GM23338 (cell line): ENCODE measurements around the gene SLC30A10. TPM values are rescaled to one million over a fixed set of nuclear protein-coding genes. Genes with fewer than 3 reads are reported as not detected.
"Not testable (repeated sequence)": the region's sequence is repeated elsewhere in the genome, so short reads cannot be mapped to it uniquely, and the experiment has no call there.

ENCODE experiments used
- ATAC-seq: fragments of 200-7000 bp; cut with Tn5 transposase; 3 replicates; pipeline ENCODE4 v1.9.1; 2020
- DNase-seq: peaks from one replicate; pipeline ENCODE4 v3.0.0-alpha.2; 2015; ENCODE audit warnings: low spot score
- H2AFZ ChIP-seq: fragments of 200-600 bp; sonication (generic); 2 replicates; pipeline ENCODE4 v1.8.0; 2016; ENCODE audit warnings: antibody characterized with exemption, mild to moderate bottlenecking, moderate library complexity
- H3F3A ChIP-seq: fragments of 200-600 bp; sonication (generic); replicated peaks from 2 replicates; pipeline ENCODE4 v1.8.0; 2017; ENCODE audit warnings: antibody characterized with exemption, mixed run types, low read depth
- H3K27ac ChIP-seq: fragments of 200-600 bp; sonication (generic); 2 replicates; pipeline ENCODE4 v1.6.1; 2016; ENCODE audit warnings: low read depth
- H3K27me3 ChIP-seq: fragments of 200-600 bp; sonication (generic); 2 replicates; pipeline ENCODE4 v1.8.0; 2016; ENCODE audit warnings: mild to moderate bottlenecking, mixed run types, moderate library complexity; ENCODE audit not compliant: insufficient read depth
- H3K36me3 ChIP-seq: fragments of 200-600 bp; sonication (generic); 2 replicates; pipeline ENCODE4 v1.8.0; 2016; ENCODE audit warnings: mild to moderate bottlenecking; ENCODE audit not compliant: insufficient read depth
- H3K4me1 ChIP-seq: fragments of 200-600 bp; sonication (generic); 2 replicates; pipeline ENCODE4 v1.8.0; 2016; ENCODE audit warnings: mild to moderate bottlenecking, moderate library complexity; ENCODE audit not compliant: insufficient read depth
- H3K4me2 ChIP-seq: fragments of 200-600 bp; sonication (generic); 2 replicates; pipeline ENCODE4 v1.7.1; 2017; ENCODE audit warnings: mixed run types
- H3K4me3 ChIP-seq: fragments of 200-600 bp; sonication (generic); 2 replicates; pipeline ENCODE4 v1.6.1; 2016; ENCODE audit warnings: mixed run types
- H3K79me2 ChIP-seq: fragments of 200-600 bp; sonication (generic); replicated peaks from 2 replicates; pipeline ENCODE4 v1.8.0; 2017; ENCODE audit warnings: mild to moderate bottlenecking; ENCODE audit not compliant: insufficient read depth
- H3K9me2 ChIP-seq: fragments of 200-600 bp; sonication (generic); 2 replicates; pipeline ENCODE4 v1.8.0; 2017; ENCODE audit not compliant: insufficient read depth
- H4K20me1 ChIP-seq: fragments of 200-600 bp; sonication (generic); replicated peaks from 2 replicates; pipeline ENCODE4 v1.8.0; 2017; ENCODE audit warnings: mild to moderate bottlenecking; ENCODE audit not compliant: insufficient read depth
- H3K27ac Mint-ChIP-seq: 2 replicates; pipeline ENCODE4 v1.8.0; 2020; ENCODE audit warnings: inconsistent platforms, mild to moderate bottlenecking, moderate library complexity, mixed read lengths
- H3K27me3 Mint-ChIP-seq: 3 replicates; pipeline ENCODE4 v1.8.0; 2022; ENCODE audit warnings: low read depth, mild to moderate bottlenecking, moderate library complexity, mixed read lengths, inconsistent platforms; ENCODE audit not compliant: insufficient read depth, poor library complexity
- H3K36me3 Mint-ChIP-seq: 3 replicates; pipeline ENCODE4 v1.8.0; 2021; ENCODE audit warnings: low read depth, mild to moderate bottlenecking, inconsistent platforms, moderate library complexity, mixed read lengths
- H3K4me1 Mint-ChIP-seq: 3 replicates; pipeline ENCODE4 v1.8.0; 2020; ENCODE audit warnings: mild to moderate bottlenecking, inconsistent platforms, mixed read lengths
- H3K4me3 Mint-ChIP-seq: 3 replicates; pipeline ENCODE4 v1.8.0; 2021; ENCODE audit warnings: moderate library complexity, mild to moderate bottlenecking, inconsistent platforms, mixed read lengths
- H3K9me3 Mint-ChIP-seq: 3 replicates; pipeline ENCODE4 v1.8.0; 2020; ENCODE audit warnings: moderate library complexity, mild to moderate bottlenecking, inconsistent platforms, mixed read lengths
- CREB1 ChIP-seq: fragments of 250-450 bp; sonication (Bioruptor Pico); IDR thresholded peaks from 2 replicates; pipeline ENCODE4 v1.5.0; 2020; ENCODE audit warnings: low read depth, mild to moderate bottlenecking, moderate library complexity
- CTCF ChIP-seq, 2 experiments: fragments of 200-600 bp in 1 of 2; sonication (generic) in 1 of 2; conservative IDR thresholded peaks; 2 replicates each; pipeline versions ENCODE4 v1.5.1 to v1.6.1; 2016 to 2017; ENCODE audit warnings: antibody characterized with exemption in 2 of 2, low read depth in 2 of 2, mild to moderate bottlenecking in 2 of 2, moderate library complexity in 1 of 2
- EZH2 ChIP-seq: fragments of 200-600 bp; sonication (generic); IDR thresholded peaks from one replicate; pipeline ENCODE4 v1.8.0; 2017; ENCODE audit warnings: antibody characterized with exemption, mild to moderate bottlenecking, low read depth; ENCODE audit not compliant: unreplicated experiment
- JUNB ChIP-seq: IDR thresholded peaks from one replicate; pipeline ENCODE4 v1.6.1; 2016; ENCODE audit warnings: antibody characterized with exemption; ENCODE audit not compliant: unreplicated experiment
- NANOG ChIP-seq: IDR thresholded peaks from 2 replicates; pipeline ENCODE4 v1.6.1; 2016; ENCODE audit warnings: antibody characterized with exemption, borderline replicate concordance
- STAT1 ChIP-seq: IDR thresholded peaks from one replicate; pipeline ENCODE4 v1.6.1; 2016; ENCODE audit warnings: antibody characterized with exemption; ENCODE audit not compliant: unreplicated experiment
- ZNF114 ChIP-seq: fragments of 250-450 bp; sonication (Bioruptor Pico); IDR thresholded peaks from 2 replicates; pipeline ENCODE4 v1.5.0; 2020; ENCODE audit warnings: mild to moderate bottlenecking, moderate library complexity
- ZNF331 ChIP-seq: fragments of 250-450 bp; sonication (Bioruptor Pico); IDR thresholded peaks from 2 replicates; pipeline ENCODE4 v1.5.0; 2020; ENCODE audit warnings: low read depth, mild to moderate bottlenecking, moderate library complexity
- ZNF462 ChIP-seq: fragments of 250-450 bp; sonication (Bioruptor Pico); IDR thresholded peaks from 2 replicates; pipeline ENCODE4 v1.5.0; 2020; ENCODE audit warnings: mild to moderate bottlenecking, moderate library complexity
- polyA plus RNA-seq: library from polyadenylated mRNA; unstranded; fragments of >200 nt; fragmentation: Nextera tagmentation; extraction: Ambion mirVana; gene quantifications from 2 replicates; pipeline ENCODE4 v1.2.1, GENCODE V29; 2016
- total RNA-seq: library from RNA; depleted of rRNA; stranded (reverse); fragments of >200 nt; shearing (Covaris generic); gene quantifications from 2 replicates; pipeline ENCODE4 v1.2.3, GENCODE V29; 2014
- TF ChIP-seq, protein P1 (sequence below): IDR thresholded peaks from 2 replicates; pipeline ENCODE4 v1.6.1; 2016; ENCODE audit warnings: antibody characterized with exemption

Gene SLC30A10
- total and polyA plus RNA-seq, 2 experiments from 2014 or later = 0.47 to 1.1 TPM

GRCh38 chr1:219952361-219952760 is 24.0 kb upstream of the SLC30A10 start:
- Histone ChIP-seq H3K36me3 (no peaks in the 10 kb centered on the region), H3K4me3 (no peak overlapping the region), H3K4me1 (no peaks in the 10 kb centered on the region), H3K27me3 (no peaks in the 10 kb centered on the region), H3K9me2 (no peaks in the 10 kb centered on the region), H4K20me1 (no peaks in the 10 kb centered on the region), H3K79me2 (no peaks in the 10 kb centered on the region), H2AFZ (no peak overlapping the region), H3F3A (no peaks in the 10 kb centered on the region), H3K4me2 (no peak overlapping the region), H3K27ac (no peak overlapping the region)
- Mint-ChIP-seq H3K4me1 (no peaks in the 10 kb centered on the region), H3K27me3 (no peaks in the 10 kb centered on the region), H3K36me3 (no peaks in the 10 kb centered on the region), H3K4me3 (no peak overlapping the region), H3K9me3 (no peaks in the 10 kb centered on the region; the same call in 1 of the 3 replicates), H3K27ac (no peak overlapping the region)
- TF ChIP-seq ZNF114 (CRISPR knock-in tag) (no peak), ZNF462 (CRISPR knock-in tag) (no peak), JUNB (no peak), CTCF (conservative IDR thresholded peaks at IDR 0.05; ENCODE audit: low read depth in 2 of 2) (no peak), EZH2 (no peak), NANOG (no peak), ZNF331 (CRISPR knock-in tag) (no peak), CREB1 (no peak), STAT1 (no peak)
- TF ChIP-seq, protein P1, sequence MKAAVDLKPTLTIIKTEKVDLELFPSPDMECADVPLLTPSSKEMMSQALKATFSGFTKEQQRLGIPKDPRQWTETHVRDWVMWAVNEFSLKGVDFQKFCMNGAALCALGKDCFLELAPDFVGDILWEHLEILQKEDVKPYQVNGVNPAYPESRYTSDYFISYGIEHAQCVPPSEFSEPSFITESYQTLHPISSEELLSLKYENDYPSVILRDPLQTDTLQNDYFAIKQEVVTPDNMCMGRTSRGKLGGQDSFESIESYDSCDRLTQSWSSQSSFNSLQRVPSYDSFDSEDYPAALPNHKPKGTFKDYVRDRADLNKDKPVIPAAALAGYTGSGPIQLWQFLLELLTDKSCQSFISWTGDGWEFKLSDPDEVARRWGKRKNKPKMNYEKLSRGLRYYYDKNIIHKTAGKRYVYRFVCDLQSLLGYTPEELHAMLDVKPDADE = no peak
- no peak for ATAC-seq
- DNase-seq = no peak

DNA sequence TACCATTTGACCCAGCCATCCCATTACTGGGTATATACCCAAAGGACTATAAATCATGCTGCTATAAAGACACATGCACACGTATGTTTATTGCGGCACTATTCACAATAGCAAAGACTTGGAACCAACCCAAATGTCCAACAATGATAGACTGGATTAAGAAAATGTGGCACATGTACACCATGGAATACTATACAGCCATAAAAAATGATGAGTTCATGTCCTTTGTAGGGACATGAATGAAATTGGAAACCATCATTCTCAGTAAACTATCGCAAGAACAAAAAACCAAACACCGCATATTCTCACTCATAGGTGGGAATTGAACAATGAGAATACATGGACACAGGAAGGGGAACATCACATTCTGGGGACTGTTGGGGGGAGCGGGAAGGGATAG is 20.9 kb upstream of the SLC30A10 start:
- H3K9me2 ChIP-seq, H2AFZ ChIP-seq, H3K4me2 ChIP-seq, H3K4me1 Mint-ChIP-seq, H3K4me1 ChIP-seq, H3F3A ChIP-seq, H3K27me3 ChIP-seq, H3K27me3 Mint-ChIP-seq, H3K4me3 Mint-ChIP-seq, H3K4me3 ChIP-seq, H3K36me3 ChIP-seq, H3K27ac Mint-ChIP-seq, ATAC-seq, H3K27ac ChIP-seq, H3K9me3 Mint-ChIP-seq, H3K36me3 Mint-ChIP-seq, H4K20me1 ChIP-seq, H3K79me2 ChIP-seq, DNase-seq: not testable (repeated sequence)

DNA sequence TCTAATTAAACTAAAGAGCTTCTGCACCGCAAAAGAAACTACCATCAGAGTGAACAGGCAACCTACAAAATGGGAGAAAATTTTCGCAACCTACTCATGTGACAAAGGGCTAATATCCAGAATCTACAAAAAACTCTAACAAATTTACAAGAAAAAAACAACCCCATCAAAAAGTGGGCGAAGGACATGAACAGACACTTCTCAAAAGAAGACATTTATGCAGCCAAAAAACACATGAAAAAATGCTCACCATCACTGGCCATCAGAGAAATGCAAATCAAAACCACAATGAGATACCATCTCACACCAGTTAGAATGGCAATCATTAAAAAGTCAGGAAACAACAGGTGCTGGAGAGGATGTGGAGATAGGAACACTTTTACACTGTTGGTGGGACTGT is 20.4 kb upstream of the SLC30A10 start:
- not testable (repeated sequence) for H3K27ac Mint-ChIP-seq, H3K27me3 Mint-ChIP-seq, H3K27ac ChIP-seq, H3K4me1 Mint-ChIP-seq, H3F3A ChIP-seq, H3K36me3 ChIP-seq, H3K27me3 ChIP-seq, H3K36me3 Mint-ChIP-seq, ATAC-seq, H4K20me1 ChIP-seq, H3K4me1 ChIP-seq, H3K4me2 ChIP-seq, H2AFZ ChIP-seq, DNase-seq, H3K4me3 Mint-ChIP-seq, H3K9me2 ChIP-seq, H3K4me3 ChIP-seq, H3K79me2 ChIP-seq, H3K9me3 Mint-ChIP-seq
